Type B pancreatic cell (in vitro differentiated cells): ENCODE results near the gene MTA3. TPM values are rescaled to one million over a fixed set of nuclear protein-coding genes. Genes with fewer than 3 reads are reported as not detected.

Experiments used
- DNase-seq: peaks from one replicate; pipeline ENCODE4 v3.0.0; 2021; ENCODE audit warnings: mixed read lengths; ENCODE audit not compliant: unreplicated experiment; ENCODE audit errors: extremely low spot score
- H3K27ac Mint-ChIP-seq: 2 replicates; pipeline ENCODE4 v1.8.0; 2021; ENCODE audit warnings: mild to moderate bottlenecking, mixed read lengths
- H3K27me3 Mint-ChIP-seq: 2 replicates; pipeline ENCODE4 v1.8.0; 2021; ENCODE audit warnings: mixed read lengths
- H3K36me3 Mint-ChIP-seq: 2 replicates; pipeline ENCODE4 v1.8.0; 2021; ENCODE audit warnings: mixed read lengths
- H3K4me1 Mint-ChIP-seq: one replicate; pipeline ENCODE4 v1.8.0; 2021; ENCODE audit warnings: mixed read lengths; ENCODE audit not compliant: unreplicated experiment
- H3K4me3 Mint-ChIP-seq: 2 replicates; pipeline ENCODE4 v1.8.0; 2021; ENCODE audit warnings: mild to moderate bottlenecking, mixed read lengths
- H3K9me3 Mint-ChIP-seq: 2 replicates; pipeline ENCODE4 v1.8.0; 2021; ENCODE audit warnings: mixed read lengths
- CTCF ChIP-seq: fragments of 200-600 bp; sonication (generic); conservative IDR thresholded peaks from 2 replicates; pipeline ENCODE4 v1.5.0; 2021; ENCODE audit warnings: antibody characterized with exemption, mild to moderate bottlenecking
- total RNA-seq: library from RNA; stranded (reverse); gene quantifications from 2 replicates; pipeline ENCODE4 v1.2.1, GENCODE V29; 2021; ENCODE audit warnings: low replicate concordance

Gene MTA3
- total RNA-seq, 1 donor from 2014 or later = 59.7 TPM

GRCh38 chr2:42537493-42537892 is 30.9 kb upstream of the MTA3 start:
- no peaks in the 10 kb centered on the region for H3K9me3 Mint-ChIP-seq
- H3K27ac Mint-ChIP-seq = no peak overlapping the region
- H3K36me3 Mint-ChIP-seq = no peaks in the 10 kb centered on the region
- H3K4me3 Mint-ChIP-seq = no peak overlapping the region
- no peaks in the 10 kb centered on the region for H3K4me1 Mint-ChIP-seq
- no peak for TF ChIP-seq CTCF
- no peaks in the 10 kb centered on the region for H3K27me3 Mint-ChIP-seq
- no peak for DNase-seq

GRCh38 chr2:42542871-42543270 is 25.6 kb upstream of the MTA3 start:
- no peak for TF ChIP-seq CTCF

GRCh38 chr2:42545023-42545721 is 23.3 kb upstream of the MTA3 start:
- Mint-ChIP-seq H3K27ac (no peak overlapping the region), H3K9me3 (no peaks in the 10 kb centered on the region), H3K4me1 (peaks cover 12% of the 10 kb centered on the region)

More at GRCh38 chr2:42542871-42543270, 25.6 kb upstream of the MTA3 start:
- Mint-ChIP-seq H3K9me3 (no peaks in the 10 kb centered on the region), H3K4me3 (no peak overlapping the region), H3K4me1 (peaks cover 12% of the 10 kb centered on the region), H3K27ac (no peak overlapping the region), H3K27me3 (no peaks in the 10 kb centered on the region), H3K36me3 (no peaks in the 10 kb centered on the region)
- no peak for DNase-seq

GRCh38 chr2:42545841-42546390 is 22.5 kb upstream of the MTA3 start:
- Mint-ChIP-seq H3K36me3 (no peaks in the 10 kb centered on the region), H3K9me3 (no peaks in the 10 kb centered on the region), H3K4me3 (no peak overlapping the region), H3K4me1 (peaks cover 12% of the 10 kb centered on the region), H3K27ac (peak overlapping the region; percentile 23), H3K27me3 (no peaks in the 10 kb centered on the region)
- no peak for TF ChIP-seq CTCF
- DNase-seq = no peak

More at GRCh38 chr2:42545023-42545721, 23.3 kb upstream of the MTA3 start:
- Mint-ChIP-seq H3K27me3 (no peaks in the 10 kb centered on the region), H3K36me3 (no peaks in the 10 kb centered on the region), H3K4me3 (no peak overlapping the region)
- DNase-seq = no peak
- no peak for TF ChIP-seq CTCF

- Mint-ChIP-seq H3K4me3 (no peak overlapping the region), H3K27ac (no peak overlapping the region), H3K9me3 (no peaks in the 10 kb centered on the region), H3K4me1 (peaks cover 12% of the 10 kb centered on the region), H3K36me3 (no peaks in the 10 kb centered on the region), H3K27me3 (no peaks in the 10 kb centered on the region)
- no peak for TF ChIP-seq CTCF
- no peak for DNase-seq
Measured at GRCh38 chr2:42547014-42547413, 21.4 kb upstream of the MTA3 start.
